Measurements from ENCODE around the gene RASGEF1C.

The RASGEF1C gene

DNA sequence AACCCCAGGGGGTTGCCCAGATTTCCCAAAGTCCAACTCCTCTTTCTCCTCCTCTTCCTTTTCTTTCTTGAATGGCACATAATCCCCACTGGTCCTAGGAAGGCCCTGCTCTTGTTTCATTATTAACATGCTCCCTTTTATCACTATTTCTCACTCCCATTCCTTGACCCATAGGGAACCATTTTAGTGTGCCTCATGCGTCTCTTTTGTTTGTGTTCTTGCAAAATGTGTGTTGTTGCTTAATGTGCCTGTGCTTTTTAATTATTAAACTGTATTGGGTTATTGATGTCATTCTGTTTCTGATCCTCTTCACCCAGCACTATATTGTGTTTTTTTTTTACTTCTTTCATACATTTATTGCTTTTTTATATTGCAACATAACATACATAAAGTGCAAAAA, 133.3 kb downstream of the RASGEF1C start:
- Histone ChIP-seq H3K27me3 (ENCODE audit: insufficient read depth, insufficient read length) (peaks cover 17% of the 10 kb centered on the region), H3K36me3 (ENCODE audit: insufficient read depth, insufficient read length, low read length) (no peaks in the 10 kb centered on the region), H3K9ac (ENCODE audit: insufficient read length, low read depth) (no peak overlapping the region), H3K9me3 (ENCODE audit: insufficient read depth, low read length) (peaks cover 14% of the 10 kb centered on the region), H3K4me3 (ENCODE audit: insufficient read length, low read depth) (no peak overlapping the region), H3K4me1 (ENCODE audit: insufficient read depth, insufficient read length) (no peaks in the 10 kb centered on the region)
- TF ChIP-seq ZNF274 (IDR thresholded peaks at IDR 0.05; ENCODE audit: low read depth, low read length) (no peak), YY1 (IDR thresholded peaks at IDR 0.05; ENCODE audit: insufficient read depth, insufficient read length) (no peak), SUZ12 (IDR thresholded peaks at IDR 0.05; ENCODE audit: extremely low read depth, insufficient read depth, insufficient read length) (no peak)
- DNase-seq (ENCODE audit: low read depth, low spot score) = no peak

DNA sequence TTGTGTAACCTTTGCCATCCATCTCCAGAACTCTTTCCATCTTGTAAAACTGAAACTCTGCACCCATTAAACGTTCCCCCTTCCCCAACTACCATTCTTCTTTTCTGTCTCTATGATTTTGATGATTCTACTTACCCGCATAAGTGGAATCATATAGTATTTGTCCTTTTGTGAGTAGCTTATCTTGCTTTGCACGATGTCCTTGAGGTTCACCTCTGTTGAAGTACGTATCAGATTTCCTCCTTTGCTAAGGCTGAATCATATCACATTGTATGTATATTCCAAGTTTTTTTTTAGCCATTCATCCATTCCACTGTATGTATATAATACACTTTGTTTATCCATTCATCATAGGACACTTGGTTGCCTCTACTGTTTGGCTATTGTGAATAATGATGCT, 134.5 kb downstream of the RASGEF1C start:
- Histone ChIP-seq H3K4me3 (ENCODE audit: insufficient read length, low read depth) (no peak overlapping the region), H3K9ac (ENCODE audit: insufficient read length, low read depth) (no peak overlapping the region), H3K4me1 (ENCODE audit: insufficient read depth, insufficient read length) (no peaks in the 10 kb centered on the region), H3K27me3 (ENCODE audit: insufficient read depth, insufficient read length) (peaks cover 17% of the 10 kb centered on the region), H3K36me3 (ENCODE audit: insufficient read depth, insufficient read length, low read length) (no peaks in the 10 kb centered on the region), H3K9me3 (ENCODE audit: insufficient read depth, low read length) (peaks cover 10% of the 10 kb centered on the region)
- TF ChIP-seq YY1 (IDR thresholded peaks at IDR 0.05; ENCODE audit: insufficient read depth, insufficient read length) (no peak), ZNF274 (IDR thresholded peaks at IDR 0.05; ENCODE audit: low read depth, low read length) (no peak), SUZ12 (IDR thresholded peaks at IDR 0.05; ENCODE audit: extremely low read depth, insufficient read depth, insufficient read length) (no peak)
- DNase-seq (ENCODE audit: low read depth, low spot score) = no peak

DNA sequence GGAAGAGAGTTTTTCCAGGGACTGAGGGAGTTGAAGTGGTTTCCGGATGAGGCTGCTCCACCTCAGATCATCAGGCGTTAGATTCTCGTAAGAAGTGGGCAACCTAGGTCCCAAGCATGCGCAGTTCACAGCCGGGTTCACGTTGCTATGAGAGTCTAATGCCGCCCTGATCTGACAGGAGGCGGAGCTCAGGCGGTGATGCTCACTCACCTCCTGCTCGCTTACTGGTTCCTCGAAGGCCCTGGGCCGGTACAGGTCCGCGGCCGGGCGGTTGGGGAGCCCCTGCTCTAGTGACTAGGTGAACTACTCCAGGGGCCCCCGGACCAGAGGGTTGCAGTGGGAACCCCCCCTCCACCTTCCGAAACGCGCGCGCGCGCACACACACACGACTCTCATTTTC, 136.5 kb downstream of the RASGEF1C start:
- no peak overlapping the region for H3K4me3 ChIP-seq (ENCODE audit: insufficient read length, low read depth)
- H3K9me3 ChIP-seq (ENCODE audit: insufficient read depth, low read length) = peaks cover 10% of the 10 kb centered on the region
- H3K27me3 ChIP-seq (ENCODE audit: insufficient read depth, insufficient read length) = peaks cover 17% of the 10 kb centered on the region
- H3K9ac ChIP-seq (ENCODE audit: insufficient read length, low read depth) = no peak overlapping the region
- DNase-seq (ENCODE audit: low read depth, low spot score) = no peak
- H3K4me1 ChIP-seq (ENCODE audit: insufficient read depth, insufficient read length) = no peaks in the 10 kb centered on the region
- no peak for TF ChIP-seq ZNF274 (IDR thresholded peaks at IDR 0.05; ENCODE audit: low read depth, low read length)
- no peak for TF ChIP-seq YY1 (IDR thresholded peaks at IDR 0.05; ENCODE audit: insufficient read depth, insufficient read length)
- H3K36me3 ChIP-seq (ENCODE audit: insufficient read depth, insufficient read length, low read length) = no peaks in the 10 kb centered on the region

DNA sequence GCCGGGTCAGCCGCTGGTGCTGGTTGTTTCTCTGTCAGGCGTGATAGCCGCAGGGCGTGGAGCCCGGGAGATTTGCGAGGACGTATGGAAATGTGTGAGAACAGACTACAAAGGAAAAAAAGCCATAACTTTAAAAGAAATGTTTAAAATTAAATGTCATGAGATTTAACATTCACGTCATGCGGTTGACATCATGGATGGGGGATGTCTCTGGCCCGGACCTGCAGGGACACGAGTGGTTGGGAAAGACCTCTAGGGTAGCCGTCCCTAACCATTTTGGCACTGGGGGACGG, 136.8 kb downstream of the RASGEF1C start:
- Histone ChIP-seq H3K4me3 (ENCODE audit: insufficient read length, low read depth) (no peak overlapping the region), H3K27me3 (ENCODE audit: insufficient read depth, insufficient read length) (peaks cover 17% of the 10 kb centered on the region), H3K36me3 (ENCODE audit: insufficient read depth, insufficient read length, low read length) (no peaks in the 10 kb centered on the region), H3K4me1 (ENCODE audit: insufficient read depth, insufficient read length) (no peaks in the 10 kb centered on the region), H3K9ac (ENCODE audit: insufficient read length, low read depth) (no peak overlapping the region), H3K9me3 (ENCODE audit: insufficient read depth, low read length) (peaks cover 10% of the 10 kb centered on the region)
- TF ChIP-seq YY1 (IDR thresholded peaks at IDR 0.05; ENCODE audit: insufficient read depth, insufficient read length) = no peak
- no peak for TF ChIP-seq SUZ12 (IDR thresholded peaks at IDR 0.05; ENCODE audit: extremely low read depth, insufficient read depth, insufficient read length)
- no peak for DNase-seq (ENCODE audit: low read depth, low spot score)

- no peaks in the 10 kb centered on the region for H3K36me3 ChIP-seq (ENCODE audit: insufficient read depth, insufficient read length, low read length)
- peaks cover 17% of the 10 kb centered on the region for H3K27me3 ChIP-seq (ENCODE audit: insufficient read depth, insufficient read length)
- peak within 1 kb of the TSS; percentile 73 for H3K4me3 ChIP-seq (ENCODE audit: insufficient read length, low read depth)
- peak within 1 kb of the TSS; percentile 90 for H3K9ac ChIP-seq (ENCODE audit: insufficient read length, low read depth)
- H3K9me3 ChIP-seq (ENCODE audit: insufficient read depth, low read length) = peaks cover 10% of the 10 kb centered on the region
- peak; percentile 78 for DNase-seq (ENCODE audit: low read depth, low spot score)
- H3K4me1 ChIP-seq (ENCODE audit: insufficient read depth, insufficient read length) = no peaks in the 10 kb centered on the region
- TF ChIP-seq YY1 (IDR thresholded peaks at IDR 0.05; ENCODE audit: insufficient read depth, insufficient read length) (no peak), SUZ12 (IDR thresholded peaks at IDR 0.05; ENCODE audit: extremely low read depth, insufficient read depth, insufficient read length) (no peak), ZNF274 (IDR thresholded peaks at IDR 0.05; ENCODE audit: low read depth, low read length) (no peak)
Measured at GRCh38 chr5:180071531-180072255, 137.3 kb downstream of the RASGEF1C start, which contains the start of gene RNF130. RNF130 (minus strand) TSS chr5:180071759; CDS start chr5:180071702, 57 bp downstream.

- Histone ChIP-seq H3K4me1 (ENCODE audit: insufficient read depth, insufficient read length) (no peaks in the 10 kb centered on the region), H3K4me3 (ENCODE audit: insufficient read length, low read depth) (peak overlapping the region; percentile 73), H3K9ac (ENCODE audit: insufficient read length, low read depth) (peak overlapping the region; percentile 90), H3K9me3 (ENCODE audit: insufficient read depth, low read length) (peaks cover 10% of the 10 kb centered on the region), H3K36me3 (ENCODE audit: insufficient read depth, insufficient read length, low read length) (no peaks in the 10 kb centered on the region), H3K27me3 (ENCODE audit: insufficient read depth, insufficient read length) (peaks cover 17% of the 10 kb centered on the region)
- DNase-seq (ENCODE audit: low read depth, low spot score) = no peak
- no peak for TF ChIP-seq ZNF274 (IDR thresholded peaks at IDR 0.05; ENCODE audit: low read depth, low read length)
- no peak for TF ChIP-seq YY1 (IDR thresholded peaks at IDR 0.05; ENCODE audit: insufficient read depth, insufficient read length)
- TF ChIP-seq SUZ12 (IDR thresholded peaks at IDR 0.05; ENCODE audit: extremely low read depth, insufficient read depth, insufficient read length) = no peak
Measured at GRCh38 chr5:180070756-180071530, 138.1 kb downstream of the RASGEF1C start.

- Histone ChIP-seq H3K9me3 (ENCODE audit: insufficient read depth, low read length) (peaks cover 10% of the 10 kb centered on the region), H3K9ac (ENCODE audit: insufficient read length, low read depth) (peak overlapping the region; percentile 90), H3K4me1 (ENCODE audit: insufficient read depth, insufficient read length) (no peaks in the 10 kb centered on the region), H3K27me3 (ENCODE audit: insufficient read depth, insufficient read length) (peaks cover 17% of the 10 kb centered on the region), H3K36me3 (ENCODE audit: insufficient read depth, insufficient read length, low read length) (no peaks in the 10 kb centered on the region), H3K4me3 (ENCODE audit: insufficient read length, low read depth) (peak overlapping the region; percentile 73)
- no peak for DNase-seq (ENCODE audit: low read depth, low spot score)
- no peak for TF ChIP-seq YY1 (IDR thresholded peaks at IDR 0.05; ENCODE audit: insufficient read depth, insufficient read length)
- TF ChIP-seq SUZ12 (IDR thresholded peaks at IDR 0.05; ENCODE audit: extremely low read depth, insufficient read depth, insufficient read length) = no peak
- no peak for TF ChIP-seq ZNF274 (IDR thresholded peaks at IDR 0.05; ENCODE audit: low read depth, low read length)
Measured at GRCh38 chr5:180069589-180070247, 139.3 kb downstream of the RASGEF1C start.

Measured in NT2/D1 (cell line).